ENCODE results near the gene F2. TPM values are rescaled to one million over a fixed set of nuclear protein-coding genes. Genes with fewer than 3 reads are reported as not detected.
"Not testable (repeated sequence)": the region's sequence is repeated elsewhere in the genome, so short reads cannot be mapped to it uniquely, and the experiment has no call there.

Gene F2
- total RNA-seq, 2 donors from 2014 or later, result not detected

GRCh38 chr11:46709351-46709750, 9.7 kb upstream of the F2 start:
- intact Hi-C loops (cut with DNase I); DNase-seq; ATAC-seq: not testable (repeated sequence)

GRCh38 chr11:46710821-46711269, 8.2 kb upstream of the F2 start:
- DNase-seq, result peak; percentile 66
- intact Hi-C loops (cut with DNase I), result no loop called here

GRCh38 chr11:46711303-46711702, 7.7 kb upstream of the F2 start:
- DNase-seq (no peak), ATAC-seq (peak; percentile 32 to 42)
- intact Hi-C loops (cut with DNase I), result no loop called here

More at GRCh38 chr11:46710821-46711269, 8.2 kb upstream of the F2 start:
- ATAC-seq, result peak; percentile 97

- intact Hi-C loops (cut with DNase I), result no loop called here
- ATAC-seq (no peak), DNase-seq (no peak)
Measured at GRCh38 chr11:46712874-46713576, 6.0 kb upstream of the F2 start.

- ATAC-seq; DNase-seq; intact Hi-C loops (cut with DNase I): not testable (repeated sequence)
Measured at GRCh38 chr11:46717825-46718154, 1.2 kb upstream of the F2 start.

GRCh38 chr11:46718155-46719019, 626 bp upstream of the F2 start:
- intact Hi-C loops (cut with DNase I), result no loop called here
- DNase-seq (no peak), ATAC-seq (peak in 1 of 2 donors; percentile 28)

- ATAC-seq, result no peak
- no peak for DNase-seq
- intact Hi-C loops (cut with DNase I), result no loop called here
Measured at GRCh38 chr11:46719543-46720218, 668 bp downstream of the F2 start.

GRCh38 chr11:46721286-46721685, 2.3 kb downstream of the F2 start:
- ATAC-seq, result no peak
- intact Hi-C loops (cut with DNase I), result no loop called here
- DNase-seq, result no peak

- DNase-seq (no peak), ATAC-seq (no peak)
- intact Hi-C loops (cut with DNase I), result no loop called here
Measured at GRCh38 chr11:46722566-46723358, 3.7 kb downstream of the F2 start.

- ATAC-seq (no peak), DNase-seq (no peak)
- intact Hi-C loops (cut with DNase I), result no loop called here
Measured at GRCh38 chr11:46723359-46723680, 4.3 kb downstream of the F2 start.

GRCh38 chr11:46724088-46724487, 5.1 kb downstream of the F2 start:
- intact Hi-C loops (cut with DNase I), result no loop called here
- DNase-seq (no peak), ATAC-seq (no peak)

GRCh38 chr11:46725338-46726205, 6.6 kb downstream of the F2 start:
- intact Hi-C loops (cut with DNase I), result no loop called here
- ATAC-seq, result no peak
- DNase-seq, result no peak

GRCh38 chr11:46726206-46726862, 7.3 kb downstream of the F2 start:
- DNase-seq, result no peak
- ATAC-seq, result no peak

GRCh38 chr11:46727952-46728658, 9.1 kb downstream of the F2 start:
- ATAC-seq (no peak), DNase-seq (no peak)
- intact Hi-C loops (cut with DNase I), result no loop called here

More at GRCh38 chr11:46726206-46726862, 7.3 kb downstream of the F2 start:
- intact Hi-C loops (cut with DNase I), result no loop called here

- ATAC-seq, result no peak
- intact Hi-C loops (cut with DNase I), result no loop called here
- no peak for DNase-seq
Measured at GRCh38 chr11:46728659-46729040, 9.6 kb downstream of the F2 start.

- ATAC-seq (no peak), DNase-seq (no peak)
- intact Hi-C loops (cut with DNase I), result no loop called here
Measured at GRCh38 chr11:46729110-46730027, 10.4 kb downstream of the F2 start.
